ENCODE results near the gene MBD5.

The MBD5 gene

DNA sequence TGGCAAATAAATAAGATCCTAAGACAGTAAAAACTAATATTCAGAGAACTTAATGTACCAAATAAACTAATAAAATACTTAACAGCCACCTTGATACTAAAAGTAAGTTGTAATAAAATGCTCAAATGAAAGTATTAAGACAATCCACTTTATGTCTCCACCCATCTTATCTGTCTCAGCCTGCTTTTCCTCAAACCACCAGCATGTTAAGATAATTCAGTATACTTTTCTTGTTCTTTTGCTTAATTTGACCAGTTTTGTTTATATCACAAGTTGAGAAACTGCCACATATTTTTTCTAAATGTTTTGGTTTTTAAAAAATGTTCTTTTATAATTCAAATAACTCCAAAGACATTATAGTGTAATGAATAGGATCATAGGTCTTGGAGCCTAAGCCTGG is 142.0 kb downstream of the MBD5 start:
- Histone ChIP-seq H3K4me1 (ENCODE audit: control insufficient read depth, insufficient read depth, low read depth, low read length) (no peaks in the 10 kb centered on the region), H3K27me3 (ENCODE audit: control insufficient read depth in 1 of 2, insufficient read depth in 1 of 2, low read length in 2 of 2) (no peaks in the 10 kb centered on the region), H3K9ac (ENCODE audit: low read length) (no peak overlapping the region), H3K4me3 (ENCODE audit: insufficient read depth in 1 of 2, low read depth in 1 of 2, low read length in 2 of 2) (no peak overlapping the region), H3K36me3 (ENCODE audit: control insufficient read depth in 1 of 2, insufficient read depth in 2 of 2, low read depth in 1 of 2, low read length in 2 of 2) (peaks cover 0 to 14% of the 10 kb centered on the region in 2 experiments), H3K27ac (ENCODE audit: low read length, poor library complexity, severe bottlenecking) (no peak overlapping the region), H3K9me3 (ENCODE audit: control insufficient read depth, low read length) (no peaks in the 10 kb centered on the region), H3K4me2 (ENCODE audit: low read length, poor library complexity, severe bottlenecking) (no peak overlapping the region), H2AK5ac (ENCODE audit: low read length, severe bottlenecking) (no peak overlapping the region), H3K23ac (ENCODE audit: low read length in 2 of 2) (no peak overlapping the region), H2BK120ac (ENCODE audit: low read depth, low read length) (no peak overlapping the region), H3K79me1 (replicated peaks; ENCODE audit: low read length, poor library complexity, severe bottlenecking) (peaks cover 23% of the 10 kb centered on the region), H2BK12ac (ENCODE audit: low read length in 2 of 2) (no peak overlapping the region), H2AFZ (ENCODE audit: low read depth, low read length) (no peak overlapping the region), H4K91ac (ENCODE audit: low read length) (no peak overlapping the region), H4K8ac (ENCODE audit: low read length) (no peak overlapping the region), H3K14ac (ENCODE audit: low read length in 2 of 2) (no peak overlapping the region), H2BK5ac (ENCODE audit: low read depth, low read length, poor library complexity, severe bottlenecking) (no peak overlapping the region), H3K4ac (ENCODE audit: low read depth in 1 of 2, low read length in 2 of 2) (no peak overlapping the region), H2BK15ac (ENCODE audit: low read depth, poor library complexity, severe bottlenecking) (no peak overlapping the region), H3K18ac (ENCODE audit: low read depth in 1 of 2, low read length in 2 of 2) (no peak overlapping the region)
- DNase-seq = no peak

DNA sequence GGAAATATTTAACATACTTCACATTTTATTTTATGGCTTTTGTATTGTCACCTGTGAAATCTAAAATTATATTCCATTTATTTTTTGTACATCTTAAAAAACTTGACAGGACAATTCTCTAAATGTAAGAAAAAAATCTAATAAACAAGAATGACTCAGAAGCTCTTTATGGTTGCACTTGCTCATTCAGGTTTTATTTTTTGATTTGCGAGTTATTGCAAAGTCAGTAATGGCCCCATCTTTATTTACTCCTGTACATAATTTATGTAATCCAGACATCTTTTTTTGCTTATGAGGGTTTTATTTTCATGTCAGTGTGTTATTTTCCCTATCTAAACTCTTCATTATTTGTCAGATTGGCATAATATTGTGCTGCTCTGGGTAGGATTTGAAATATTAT is 145.1 kb downstream of the MBD5 start:
- Histone ChIP-seq H2BK12ac (ENCODE audit: low read length in 2 of 2) (no peak overlapping the region), H2BK120ac (ENCODE audit: low read depth, low read length) (no peak overlapping the region)
- WGBS = no CpG with 5 or more reads among the region's 1 CpG

DNA sequence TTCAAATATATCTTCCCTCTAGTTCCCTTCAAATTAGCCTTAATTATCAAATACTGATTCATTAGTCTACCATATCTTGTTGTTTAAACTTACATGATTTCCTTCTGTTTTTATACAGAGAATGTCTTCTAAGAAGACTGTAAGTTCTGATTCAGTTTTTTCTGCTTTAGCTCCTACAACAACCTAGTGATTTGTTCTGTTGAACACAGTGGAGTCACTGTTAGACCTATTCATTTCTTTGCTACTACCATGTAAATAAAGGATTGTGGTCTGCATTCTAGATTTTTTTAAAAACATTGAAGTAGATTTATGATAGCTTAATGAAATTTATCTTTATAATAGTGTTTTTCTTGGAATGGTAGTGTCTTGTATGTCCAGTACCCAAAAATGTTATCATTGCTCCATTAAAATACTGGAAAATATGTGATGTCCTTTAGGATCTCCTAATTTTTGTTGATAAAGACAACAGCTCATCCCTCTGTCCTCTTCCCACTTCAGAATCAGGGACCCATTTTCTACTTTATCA is 146.4 kb downstream of the MBD5 start:
- Histone ChIP-seq H3K18ac (ENCODE audit: low read depth in 1 of 2, low read length in 2 of 2) (no peak overlapping the region), H3K4ac (ENCODE audit: low read depth in 1 of 2, low read length in 2 of 2) (no peak overlapping the region), H3K23ac (ENCODE audit: low read length in 2 of 2) (no peak overlapping the region), H2BK15ac (ENCODE audit: low read depth, poor library complexity, severe bottlenecking) (no peak overlapping the region), H3K27ac (ENCODE audit: low read length, poor library complexity, severe bottlenecking) (no peak overlapping the region), H2AK5ac (ENCODE audit: low read length, severe bottlenecking) (no peak overlapping the region), H2BK12ac (ENCODE audit: low read length in 2 of 2) (no peak overlapping the region), H3K14ac (ENCODE audit: low read length in 2 of 2) (no peak overlapping the region), H3K4me3 (ENCODE audit: insufficient read depth in 1 of 2, low read depth in 1 of 2, low read length in 2 of 2) (no peak overlapping the region), H3K27me3 (ENCODE audit: control insufficient read depth in 1 of 2, insufficient read depth in 1 of 2, low read length in 2 of 2) (no peaks in the 10 kb centered on the region), H2BK5ac (ENCODE audit: low read depth, low read length, poor library complexity, severe bottlenecking) (no peak overlapping the region), H4K91ac (ENCODE audit: low read length) (no peak overlapping the region), H3K4me2 (ENCODE audit: low read length, poor library complexity, severe bottlenecking) (no peak overlapping the region), H3K4me1 (ENCODE audit: control insufficient read depth, insufficient read depth, low read depth, low read length) (peaks cover 3% of the 10 kb centered on the region), H2AFZ (ENCODE audit: low read depth, low read length) (no peak overlapping the region), H3K9ac (ENCODE audit: low read length) (no peak overlapping the region), H4K8ac (ENCODE audit: low read length) (no peak overlapping the region), H3K79me1 (replicated peaks; ENCODE audit: low read length, poor library complexity, severe bottlenecking) (peaks cover 17% of the 10 kb centered on the region), H2BK120ac (ENCODE audit: low read depth, low read length) (no peak overlapping the region), H3K9me3 (ENCODE audit: control insufficient read depth, low read length) (no peaks in the 10 kb centered on the region), H3K36me3 (ENCODE audit: control insufficient read depth in 1 of 2, insufficient read depth in 2 of 2, low read depth in 1 of 2, low read length in 2 of 2) (peaks cover 0 to 5% of the 10 kb centered on the region in 2 experiments)
- DNase-seq = no peak

More for the DNA sequence above, 145.1 kb downstream of the MBD5 start:
- no peak overlapping the region for H2BK5ac ChIP-seq (ENCODE audit: low read depth, low read length, poor library complexity, severe bottlenecking)
- H4K8ac ChIP-seq (ENCODE audit: low read length) = no peak overlapping the region
- H2AK5ac ChIP-seq (ENCODE audit: low read length, severe bottlenecking) = no peak overlapping the region
- no peak overlapping the region for H3K9ac ChIP-seq (ENCODE audit: low read length)
- no peak overlapping the region for H3K4ac ChIP-seq (ENCODE audit: low read depth in 1 of 2, low read length in 2 of 2)
- H3K4me3 ChIP-seq (ENCODE audit: insufficient read depth in 1 of 2, low read depth in 1 of 2, low read length in 2 of 2) = no peak overlapping the region
- no peak overlapping the region for H3K27ac ChIP-seq (ENCODE audit: low read length, poor library complexity, severe bottlenecking)
- H3K4me2 ChIP-seq (ENCODE audit: low read length, poor library complexity, severe bottlenecking) = no peak overlapping the region
- H3K27me3 ChIP-seq (ENCODE audit: control insufficient read depth in 1 of 2, insufficient read depth in 1 of 2, low read length in 2 of 2) = no peaks in the 10 kb centered on the region
- H3K79me1 ChIP-seq (replicated peaks; ENCODE audit: low read length, poor library complexity, severe bottlenecking) = peaks cover 17% of the 10 kb centered on the region
- H2BK15ac ChIP-seq (ENCODE audit: low read depth, poor library complexity, severe bottlenecking) = no peak overlapping the region
- no peak overlapping the region for H3K18ac ChIP-seq (ENCODE audit: low read depth in 1 of 2, low read length in 2 of 2)
- H4K91ac ChIP-seq (ENCODE audit: low read length) = no peak overlapping the region
- H3K4me1 ChIP-seq (ENCODE audit: control insufficient read depth, insufficient read depth, low read depth, low read length) = no peaks in the 10 kb centered on the region
- no peak overlapping the region for H3K14ac ChIP-seq (ENCODE audit: low read length in 2 of 2)
- DNase-seq = no peak
- H2AFZ ChIP-seq (ENCODE audit: low read depth, low read length) = no peak overlapping the region
- H3K36me3 ChIP-seq (ENCODE audit: control insufficient read depth in 1 of 2, insufficient read depth in 2 of 2, low read depth in 1 of 2, low read length in 2 of 2) = peaks cover 0 to 5% of the 10 kb centered on the region in 2 experiments
- no peak overlapping the region for H3K23ac ChIP-seq (ENCODE audit: low read length in 2 of 2)
- no peaks in the 10 kb centered on the region for H3K9me3 ChIP-seq (ENCODE audit: control insufficient read depth, low read length)

DNA sequence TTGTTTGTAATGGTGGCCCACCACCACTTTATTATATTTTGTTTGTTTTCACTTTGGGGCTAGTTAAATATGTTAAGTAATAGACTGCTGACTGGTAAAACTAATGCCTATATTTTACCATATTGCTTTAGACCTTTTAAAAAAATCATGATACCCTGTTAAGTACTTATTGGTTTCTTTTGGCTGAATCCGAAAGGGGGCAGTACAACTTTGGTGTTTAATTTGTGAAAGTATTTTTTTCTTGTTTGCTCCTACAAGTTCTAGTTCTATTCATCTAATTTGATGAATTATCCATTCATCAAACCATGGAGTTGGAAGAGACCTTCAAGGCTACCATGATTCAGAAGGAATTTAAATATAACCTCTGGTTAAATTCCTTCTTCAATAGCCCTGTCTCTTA is 147.0 kb downstream of the MBD5 start:
- H3K36me3 ChIP-seq (ENCODE audit: control insufficient read depth in 1 of 2, insufficient read depth in 2 of 2, low read depth in 1 of 2, low read length in 2 of 2) = peaks cover 4 to 10% of the 10 kb centered on the region in 2 experiments
- H3K4me3 ChIP-seq (ENCODE audit: insufficient read depth in 1 of 2, low read depth in 1 of 2, low read length in 2 of 2) = no peak overlapping the region
- peaks cover 22% of the 10 kb centered on the region for H3K79me1 ChIP-seq (replicated peaks; ENCODE audit: low read length, poor library complexity, severe bottlenecking)
- no peak overlapping the region for H3K18ac ChIP-seq (ENCODE audit: low read depth in 1 of 2, low read length in 2 of 2)
- H2BK5ac ChIP-seq (ENCODE audit: low read depth, low read length, poor library complexity, severe bottlenecking) = no peak overlapping the region
- H3K4me1 ChIP-seq (ENCODE audit: control insufficient read depth, insufficient read depth, low read depth, low read length) = peaks cover 3% of the 10 kb centered on the region
- no peak overlapping the region for H2BK120ac ChIP-seq (ENCODE audit: low read depth, low read length)
- no peak overlapping the region for H2AK5ac ChIP-seq (ENCODE audit: low read length, severe bottlenecking)
- no peak overlapping the region for H4K8ac ChIP-seq (ENCODE audit: low read length)
- H3K27ac ChIP-seq (ENCODE audit: low read length, poor library complexity, severe bottlenecking) = no peak overlapping the region
- no peak overlapping the region for H3K23ac ChIP-seq (ENCODE audit: low read length in 2 of 2)
- H2BK12ac ChIP-seq (ENCODE audit: low read length in 2 of 2) = no peak overlapping the region
- no CpG with 5 or more reads among the region's 1 CpG for WGBS
- H2BK15ac ChIP-seq (ENCODE audit: low read depth, poor library complexity, severe bottlenecking) = no peak overlapping the region
- H3K4ac ChIP-seq (ENCODE audit: low read depth in 1 of 2, low read length in 2 of 2) = no peak overlapping the region
- H3K27me3 ChIP-seq (ENCODE audit: control insufficient read depth in 1 of 2, insufficient read depth in 1 of 2, low read length in 2 of 2) = no peaks in the 10 kb centered on the region
- DNase-seq = no peak
- no peaks in the 10 kb centered on the region for H3K9me3 ChIP-seq (ENCODE audit: control insufficient read depth, low read length)
- H3K14ac ChIP-seq (ENCODE audit: low read length in 2 of 2) = no peak overlapping the region
- no peak overlapping the region for H2AFZ ChIP-seq (ENCODE audit: low read depth, low read length)
- H3K4me2 ChIP-seq (ENCODE audit: low read length, poor library complexity, severe bottlenecking) = no peak overlapping the region
- no peak overlapping the region for H4K91ac ChIP-seq (ENCODE audit: low read length)
- H3K9ac ChIP-seq (ENCODE audit: low read length) = no peak overlapping the region
